GM15510 (cell line): ENCODE measurements around the gene ABCD3.

Experiments
- POLR2A ChIP-seq: IDR thresholded peaks from 3 replicates; pipeline ENCODE4 v1.6.1; 2011; ENCODE audit warnings: borderline replicate concordance; ENCODE audit not compliant: insufficient read length; ENCODE audit errors: extremely low read depth

The ABCD3 gene

DNA sequence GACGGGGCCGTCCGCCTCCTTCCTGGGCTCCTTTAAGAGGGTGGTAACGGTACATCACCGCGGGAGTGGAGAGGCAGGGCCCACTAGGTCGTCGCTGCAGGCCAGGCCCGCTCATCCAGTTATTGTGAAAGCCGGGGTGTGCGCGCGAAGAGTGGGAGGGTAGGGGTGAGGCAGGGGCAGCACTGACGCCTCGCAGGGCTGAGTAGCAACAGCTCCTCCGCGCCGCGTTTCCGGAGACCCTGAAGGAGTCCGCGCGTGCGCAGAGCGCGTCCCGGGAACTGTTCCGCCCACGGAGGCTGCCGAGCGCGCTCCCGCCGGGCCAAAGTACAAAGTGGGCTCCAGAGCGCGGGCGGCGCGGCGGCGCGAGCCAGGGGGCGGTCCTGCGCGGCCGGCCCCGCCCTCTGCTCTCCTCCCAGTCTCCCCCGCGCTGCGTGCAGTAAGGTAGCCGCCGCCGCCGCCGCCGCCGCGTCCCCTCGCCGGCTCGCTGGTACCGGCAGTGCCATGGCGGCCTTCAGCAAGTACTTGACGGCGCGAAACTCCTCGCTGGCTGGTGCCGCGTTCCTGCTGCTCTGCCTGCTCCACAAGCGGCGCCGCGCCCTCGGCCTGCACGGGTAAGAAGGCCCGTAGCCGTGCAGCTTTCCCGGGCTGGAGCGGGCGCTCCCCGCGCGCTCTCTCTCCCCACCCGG is at the start of gene ABCD3:
ABCD3 (plus strand) TSS at position 412 of the 686 bp plus-strand sequence; CDS start at position 502, 90 bp downstream.
- TF ChIP-seq POLR2A = peak; percentile 85

DNA sequence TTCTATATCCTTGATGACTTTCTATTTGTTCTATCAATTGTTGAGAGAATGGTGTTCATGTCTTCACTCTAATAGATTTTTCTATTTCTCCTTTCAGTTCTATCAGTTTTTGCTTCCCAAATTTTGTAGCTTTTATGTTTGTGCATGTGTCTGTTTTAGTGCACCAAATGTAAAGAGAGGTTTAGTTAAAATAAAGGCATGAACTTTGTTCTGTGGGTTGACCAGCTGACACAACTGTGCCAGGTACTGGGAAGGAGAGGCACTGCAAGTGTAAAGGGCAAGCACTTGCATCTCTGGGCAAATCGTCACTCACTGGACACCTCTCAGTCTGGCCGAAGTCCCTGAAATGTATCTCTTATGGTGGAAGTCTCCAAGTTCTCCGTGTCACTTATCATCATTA is 38.6 kb upstream of the ABCD3 start:
- no peak for TF ChIP-seq POLR2A

DNA sequence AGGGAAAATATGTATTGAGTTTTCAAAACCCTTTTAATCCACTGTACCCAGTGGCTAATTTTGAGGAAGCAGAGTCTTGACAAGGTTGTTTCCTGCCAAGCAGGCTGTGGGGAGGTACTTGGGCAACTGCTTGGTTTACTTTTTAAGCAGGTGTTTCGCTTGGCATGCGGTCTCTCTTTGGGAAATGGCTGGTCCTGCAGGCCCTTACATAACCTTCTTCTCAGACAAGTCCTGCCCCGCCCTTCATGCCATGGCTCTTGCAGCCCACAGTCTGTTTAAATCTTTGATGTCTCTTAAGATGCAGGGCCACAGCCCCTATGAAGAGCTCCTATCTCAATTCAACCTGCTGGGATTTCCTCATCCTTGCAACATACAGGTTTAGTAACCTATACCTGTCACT is 36.0 kb upstream of the ABCD3 start:
- TF ChIP-seq POLR2A = no peak

DNA sequence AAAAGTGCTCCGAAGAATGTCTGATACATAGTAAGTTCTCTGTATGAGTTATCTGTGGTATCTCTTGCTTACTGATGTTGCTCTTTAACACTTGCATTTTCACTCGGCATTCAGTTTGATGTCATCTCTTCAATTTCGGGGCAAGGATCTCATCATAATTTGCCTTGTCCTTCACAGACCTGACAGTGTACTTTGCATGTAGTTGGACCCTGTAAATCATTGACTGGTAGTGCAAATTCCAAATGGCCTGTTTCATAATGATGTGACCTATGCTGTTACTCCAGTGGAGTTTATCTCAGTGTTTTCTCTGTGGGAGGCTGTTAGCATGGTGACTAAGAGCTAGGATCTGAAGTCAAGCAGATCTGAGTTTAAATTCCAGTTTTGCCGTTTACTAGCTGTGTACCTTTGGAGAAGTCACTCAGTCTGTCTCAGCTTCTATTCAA is 34.2 kb upstream of the ABCD3 start:
- no peak for TF ChIP-seq POLR2A

GRCh38 chr1:94384485-94385265 is 33.5 kb upstream of the ABCD3 start:
- no peak for TF ChIP-seq POLR2A

GRCh38 chr1:94385308-94385929 is 32.8 kb upstream of the ABCD3 start:
- TF ChIP-seq POLR2A = no peak

DNA sequence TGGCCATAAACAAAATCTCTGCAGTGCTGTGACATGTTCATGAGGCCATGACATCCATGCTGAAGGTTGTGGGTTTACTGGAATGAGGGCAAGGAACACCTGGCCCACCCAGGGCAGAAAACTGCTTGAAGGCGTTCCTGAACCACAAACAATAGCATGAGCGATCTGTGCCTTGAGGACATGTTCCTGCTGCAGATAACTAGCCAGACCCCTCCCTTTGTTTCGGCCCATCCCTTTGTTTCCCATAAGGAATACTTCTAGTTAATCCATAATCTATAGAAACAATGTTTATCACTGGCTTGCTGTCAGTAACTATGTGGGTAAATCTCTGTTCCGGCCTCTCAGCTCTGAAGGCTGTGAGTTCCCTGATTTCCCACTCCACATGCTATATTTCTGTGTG is 28.9 kb upstream of the ABCD3 start:
- TF ChIP-seq POLR2A = no peak

DNA sequence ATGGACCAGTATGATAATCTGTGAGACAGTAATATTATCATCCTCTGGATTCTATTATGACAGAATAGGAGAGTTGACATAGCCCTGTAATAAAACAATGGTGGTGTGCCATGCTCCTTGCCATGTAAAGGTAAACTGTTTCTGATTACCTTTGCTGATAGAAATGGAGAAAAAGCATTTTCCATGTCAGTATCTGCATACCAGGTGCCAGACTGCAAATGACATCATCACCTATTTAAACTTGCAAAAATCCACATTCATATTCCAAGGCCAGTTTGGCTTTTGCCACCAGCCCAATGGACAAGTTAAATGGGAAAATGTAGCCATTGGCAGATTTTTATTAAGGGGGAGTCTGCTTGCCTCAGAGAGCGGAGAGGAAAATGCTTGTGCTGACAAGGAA is 23.9 kb upstream of the ABCD3 start:
- no peak for TF ChIP-seq POLR2A

- no peak for TF ChIP-seq POLR2A
Observed at GRCh38 chr1:94395231-94395630, 23.0 kb upstream of the ABCD3 start.

GRCh38 chr1:94395748-94396309 is 22.4 kb upstream of the ABCD3 start:
- no peak for TF ChIP-seq POLR2A

GRCh38 chr1:94396356-94397010 is 21.7 kb upstream of the ABCD3 start:
- TF ChIP-seq POLR2A = no peak

DNA sequence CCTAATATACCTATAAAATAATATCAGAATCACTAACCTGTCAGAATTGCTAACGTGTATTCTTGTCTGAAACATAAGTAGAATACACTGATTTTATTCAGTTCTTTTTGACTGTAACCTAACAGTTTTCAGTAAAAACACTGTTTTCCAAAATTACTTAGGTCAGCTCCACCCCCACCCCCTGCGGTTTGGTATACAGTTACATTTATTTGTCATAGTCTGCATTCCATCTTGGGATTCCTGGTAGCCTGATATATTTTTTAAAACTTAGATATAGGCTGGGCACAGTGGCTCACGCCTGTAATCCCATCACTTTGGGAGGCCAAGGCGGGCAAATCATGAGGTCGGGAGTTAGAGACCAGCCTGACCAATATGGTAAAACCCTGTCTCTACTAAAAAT is 19.8 kb upstream of the ABCD3 start:
- no peak for TF ChIP-seq POLR2A

DNA sequence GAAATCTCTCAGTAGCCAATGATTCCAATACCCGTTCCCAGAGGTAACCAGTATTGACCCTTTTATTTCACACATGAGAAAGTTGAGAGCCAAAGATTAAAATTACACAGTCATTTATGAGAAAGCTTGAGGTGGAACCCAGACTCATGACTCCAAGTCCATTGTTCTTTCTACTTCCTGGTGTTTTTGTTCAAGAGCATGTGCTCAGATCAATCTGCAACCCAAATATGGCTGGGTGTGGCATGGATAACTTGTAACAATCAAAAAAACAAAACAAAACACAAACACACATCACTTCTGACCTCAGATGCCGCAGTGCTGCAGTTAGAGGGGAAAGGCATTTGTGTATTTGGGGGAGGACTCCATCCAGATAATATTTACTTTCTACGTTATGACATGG is 18.7 kb upstream of the ABCD3 start:
- TF ChIP-seq POLR2A = no peak

GRCh38 chr1:94401206-94401605 is 17.0 kb upstream of the ABCD3 start:
- no peak for TF ChIP-seq POLR2A

DNA sequence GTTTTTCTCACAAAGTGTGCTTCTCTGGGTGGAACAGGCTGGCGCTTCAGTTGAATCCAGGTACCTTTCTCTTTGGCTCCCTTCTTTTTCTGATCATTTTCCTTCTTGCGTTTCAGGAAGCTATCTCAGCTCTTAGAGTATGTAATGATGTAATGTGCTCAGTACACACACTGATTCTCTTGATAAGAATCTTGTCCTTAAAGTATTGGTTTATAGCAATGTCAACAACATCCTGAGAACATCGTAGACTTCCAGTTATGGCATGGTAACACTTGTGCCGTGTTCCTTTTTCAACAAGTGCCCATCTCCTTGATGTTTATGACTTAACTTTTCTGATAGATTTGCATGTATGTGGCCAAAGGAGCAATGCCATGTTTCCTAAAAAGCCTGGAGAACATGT is 11.7 kb upstream of the ABCD3 start:
- TF ChIP-seq POLR2A = no peak
